GM13977 (cell line): ENCODE measurements around the gene HHIP.

ENCODE experiments used
- DNase-seq: peaks from one replicate; pipeline ENCODE4 v3.0.0; 2012; ENCODE audit warnings: low spot score
- in situ Hi-C: fragments of 300-500 bp; cut with MboI; formaldehyde crosslinking; loops from one replicate; pipeline ENCODE4 v1.12.0; 2022; ENCODE audit warnings: low sequenced_read_pairs, low pct_unique_long_range_greater_than_20kb, mixed read lengths, inconsistent platforms; ENCODE audit not compliant: unreplicated experiment
- TF ChIP-seq, protein P1 (sequence below): IDR thresholded peaks from 2 replicates; pipeline ENCODE4 v1.5.1; 2012; ENCODE audit warnings: mild to moderate bottlenecking, control low read depth; ENCODE audit not compliant: insufficient read depth; ENCODE audit errors: extremely low read depth, missing control alignments

HHIP gene

DNA sequence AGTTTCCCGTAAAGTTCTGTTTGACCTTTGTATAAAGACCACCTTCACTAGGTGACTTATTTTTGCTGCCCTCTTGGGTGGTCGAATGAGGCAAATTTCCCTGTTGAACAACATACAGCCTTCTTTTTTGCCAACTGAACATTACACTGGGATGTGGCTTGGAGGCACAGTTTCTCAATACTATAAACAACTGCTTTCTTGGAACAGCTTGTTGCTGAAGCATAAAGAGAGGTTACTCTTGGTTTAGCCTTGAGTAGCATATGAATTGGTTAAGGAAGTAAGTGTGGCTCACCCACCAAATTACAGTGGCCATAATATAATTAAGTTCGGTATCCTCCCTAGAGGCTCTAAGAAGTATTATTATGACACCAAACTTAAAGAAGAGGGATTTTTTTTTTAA, 40.0 kb downstream of the HHIP start:
- no peak for DNase-seq
- in situ Hi-C loops = no loop called here
- TF ChIP-seq, protein P1, sequence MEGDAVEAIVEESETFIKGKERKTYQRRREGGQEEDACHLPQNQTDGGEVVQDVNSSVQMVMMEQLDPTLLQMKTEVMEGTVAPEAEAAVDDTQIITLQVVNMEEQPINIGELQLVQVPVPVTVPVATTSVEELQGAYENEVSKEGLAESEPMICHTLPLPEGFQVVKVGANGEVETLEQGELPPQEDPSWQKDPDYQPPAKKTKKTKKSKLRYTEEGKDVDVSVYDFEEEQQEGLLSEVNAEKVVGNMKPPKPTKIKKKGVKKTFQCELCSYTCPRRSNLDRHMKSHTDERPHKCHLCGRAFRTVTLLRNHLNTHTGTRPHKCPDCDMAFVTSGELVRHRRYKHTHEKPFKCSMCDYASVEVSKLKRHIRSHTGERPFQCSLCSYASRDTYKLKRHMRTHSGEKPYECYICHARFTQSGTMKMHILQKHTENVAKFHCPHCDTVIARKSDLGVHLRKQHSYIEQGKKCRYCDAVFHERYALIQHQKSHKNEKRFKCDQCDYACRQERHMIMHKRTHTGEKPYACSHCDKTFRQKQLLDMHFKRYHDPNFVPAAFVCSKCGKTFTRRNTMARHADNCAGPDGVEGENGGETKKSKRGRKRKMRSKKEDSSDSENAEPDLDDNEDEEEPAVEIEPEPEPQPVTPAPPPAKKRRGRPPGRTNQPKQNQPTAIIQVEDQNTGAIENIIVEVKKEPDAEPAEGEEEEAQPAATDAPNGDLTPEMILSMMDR = no peak

DNA sequence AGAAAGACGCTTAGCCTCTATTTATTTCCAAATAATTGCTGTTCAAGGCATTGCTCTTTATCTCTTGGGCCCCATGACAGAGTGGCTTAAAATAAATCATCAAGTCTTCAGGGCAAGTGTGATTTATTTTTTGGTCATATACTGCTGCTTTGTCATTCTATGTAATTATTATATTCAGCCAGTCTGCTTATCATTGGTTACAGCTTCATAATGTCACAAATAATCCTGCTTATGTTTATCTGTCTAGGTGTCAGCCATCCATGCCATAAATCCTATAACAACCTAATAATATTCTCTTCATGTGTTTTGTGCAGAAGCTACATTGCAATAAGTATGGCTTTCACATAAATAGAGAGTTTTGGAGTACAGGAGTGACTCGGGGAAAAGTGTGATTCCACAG, 41.0 kb downstream of the HHIP start:
- in situ Hi-C loops = no loop called here
- TF ChIP-seq, protein P1 = no peak

DNA sequence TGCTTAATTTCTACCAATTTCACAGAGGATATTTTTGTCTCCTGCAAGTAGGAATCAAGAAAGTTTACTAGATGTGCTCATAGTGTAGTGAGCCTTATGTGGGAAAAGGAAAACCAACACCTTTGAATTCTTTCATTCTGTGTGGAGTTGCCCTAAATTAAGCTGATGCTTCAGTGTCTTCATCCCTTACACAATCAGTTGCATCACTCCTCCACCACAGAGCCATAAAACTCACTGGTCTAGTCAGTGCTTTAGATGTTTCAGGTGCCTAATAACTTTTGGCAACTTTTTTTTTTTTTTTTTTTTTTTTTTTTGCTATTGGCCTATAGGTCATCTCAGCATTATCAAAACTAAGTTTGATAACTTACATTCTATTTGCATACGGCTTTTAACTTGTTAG, 41.5 kb downstream of the HHIP start:
- DNase-seq = no peak
- TF ChIP-seq, protein P1 = no peak
- in situ Hi-C loops = no loop called here

More for the DNA sequence above, 41.0 kb downstream of the HHIP start:
- DNase-seq = no peak

DNA sequence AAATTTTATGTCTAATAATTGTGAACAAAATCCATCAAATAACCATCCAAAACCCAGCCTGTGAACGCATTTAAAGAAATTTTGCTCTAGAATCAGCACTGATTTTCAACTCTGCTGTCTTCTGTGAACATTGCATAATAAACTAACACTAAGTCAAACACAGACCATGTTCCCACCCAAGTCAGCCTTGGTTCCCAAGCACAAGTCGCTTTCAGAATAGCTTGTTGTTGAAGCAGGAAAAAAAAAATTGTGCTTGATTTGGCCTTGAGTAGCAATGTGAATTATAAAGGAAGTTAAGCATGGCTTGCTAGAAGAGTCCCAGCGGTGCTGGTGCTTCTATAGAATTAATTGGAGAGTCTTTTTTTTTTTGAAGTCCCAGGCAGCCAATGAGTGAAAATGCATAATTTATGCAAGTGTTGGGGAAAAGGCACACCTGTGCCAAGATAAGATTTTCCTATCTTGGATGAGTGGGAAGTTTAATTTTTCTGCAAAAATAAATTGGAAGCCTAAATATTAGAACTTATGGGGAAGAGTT, 42.1 kb downstream of the HHIP start:
- DNase-seq = no peak
- in situ Hi-C loops = no loop called here
- TF ChIP-seq, protein P1 = no peak

DNA sequence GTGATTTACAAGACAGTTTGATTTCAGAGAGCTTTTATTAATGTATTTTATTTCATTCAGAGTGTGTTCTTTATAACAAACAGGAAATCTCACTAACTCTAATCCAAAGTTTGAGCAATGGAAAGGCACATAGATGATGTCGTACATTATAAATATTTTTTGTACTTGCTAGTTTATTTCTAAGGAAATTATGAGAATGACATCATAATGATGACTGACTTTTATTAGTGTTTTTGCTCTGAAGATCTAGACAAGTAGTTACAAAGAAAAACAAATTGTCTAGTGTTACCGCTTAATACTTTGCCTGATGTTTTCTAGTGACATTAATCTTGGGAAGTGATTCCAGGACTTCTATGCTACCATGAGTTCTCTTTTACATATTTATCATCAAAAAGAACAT, 43.2 kb downstream of the HHIP start:
- DNase-seq = no peak
- TF ChIP-seq, protein P1 = no peak
- in situ Hi-C loops = no loop called here

DNA sequence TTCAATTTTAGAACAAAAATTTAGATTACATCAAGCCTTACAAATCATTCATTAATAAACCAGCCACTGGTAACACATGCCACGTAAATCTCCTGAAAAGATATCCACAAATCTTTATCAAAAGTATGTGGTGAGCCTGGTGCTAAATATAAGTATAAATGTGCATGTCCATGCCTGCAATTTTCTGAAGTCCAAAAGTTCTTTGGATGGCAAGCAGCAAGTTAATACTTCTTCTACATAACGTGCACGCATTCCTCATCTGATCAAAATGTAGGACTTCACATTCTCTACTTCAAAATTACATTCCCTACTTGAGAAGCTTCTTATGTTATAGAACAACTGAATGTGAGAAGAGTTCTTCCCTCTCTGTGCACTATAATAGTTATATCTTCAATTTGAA, 49.8 kb downstream of the HHIP start:
- in situ Hi-C loops = no loop called here
- no peak for DNase-seq
- TF ChIP-seq, protein P1 = no peak

DNA sequence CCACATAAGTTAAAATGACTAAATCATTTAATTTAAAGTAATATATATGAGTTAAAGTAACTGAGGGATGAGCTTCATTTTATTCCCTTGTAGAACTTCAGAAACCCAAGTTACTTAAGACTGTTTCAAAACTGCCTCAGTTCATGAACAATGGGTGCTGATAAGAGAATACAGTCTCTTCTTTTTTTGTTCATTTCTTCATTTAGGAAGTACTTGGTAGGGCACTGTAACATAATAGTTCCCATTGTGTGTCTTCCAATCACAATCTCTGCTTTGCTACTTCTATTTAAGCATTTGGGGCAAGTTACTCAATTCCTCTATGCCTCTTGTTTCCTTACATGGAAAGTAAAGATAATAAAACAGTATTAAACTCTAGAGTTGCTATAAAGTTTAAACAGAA, 50.4 kb downstream of the HHIP start:
- in situ Hi-C loops = no loop called here
- TF ChIP-seq, protein P1 = no peak
- no peak for DNase-seq
